H1 (cell line): ENCODE results near the gene KLF13. TPM values are rescaled to one million over a fixed set of nuclear protein-coding genes. Genes with fewer than 3 reads are reported as not detected.

ENCODE experiments used
- CTCF ChIA-PET: fragments of 300-600 bp; sonication (Branson Sonifier 250); formaldehyde crosslinking; loops from one replicate; lab custom pipeline; 2021; ENCODE audit not compliant: partially characterized antibody; lab: Charles Lee
- POLR2A ChIA-PET: fragments of 300-600 bp; sonication (Branson Sonifier 250); formaldehyde crosslinking; loops from one replicate; lab custom pipeline; 2021; ENCODE audit warnings: inconsistent platforms; ENCODE audit not compliant: partially characterized antibody; lab: Charles Lee
- DNase-seq, 2 experiments: peaks; one replicate each; pipeline versions ENCODE4 v3.0.0 to v3.0.0-alpha.2; 2010 to 2022; ENCODE audit warnings: low spot score in 2 of 2, low read depth in 1 of 2, mixed read lengths in 1 of 2
- FAIRE-seq: peaks from 2 replicates; lab custom pipeline; 2011; peaks lifted over from hg19 to GRCh38; lab: Jason Lieb, UNC
- H2AFZ ChIP-seq: 2 replicates; pipeline ENCODE4 v1.8.1; 2012; ENCODE audit warnings: low read length, inconsistent platforms
- H2AK5ac ChIP-seq: 2 replicates; pipeline ENCODE4 v1.6.1; 2013; ENCODE audit warnings: low read depth, low read length
- H2BK120ac ChIP-seq: replicated peaks from 2 replicates; pipeline ENCODE3; 2013; ENCODE audit warnings: low read depth, low read length, inconsistent platforms
- H2BK12ac ChIP-seq: 2 replicates; pipeline ENCODE4 v1.6.1; 2013; ENCODE audit warnings: low read depth, low read length
- H2BK15ac ChIP-seq: 2 replicates; pipeline ENCODE4 v1.6.1; 2013; ENCODE audit warnings: low read length
- H2BK20ac ChIP-seq: 2 replicates; pipeline ENCODE4 v1.6.1; 2013; ENCODE audit warnings: low read length
- H2BK5ac ChIP-seq: 2 replicates; pipeline ENCODE4 v1.6.1; 2013; ENCODE audit warnings: low read depth, low read length
- H3K14ac ChIP-seq: 2 replicates; pipeline ENCODE4 v1.6.1; 2013; ENCODE audit warnings: inconsistent platforms; ENCODE audit not compliant: insufficient read length
- H3K18ac ChIP-seq: 2 replicates; pipeline ENCODE4 v1.6.1; 2013; ENCODE audit warnings: low read length; ENCODE audit errors: extremely low read depth
- H3K23ac ChIP-seq: 2 replicates; pipeline ENCODE4 v1.6.1; 2013; ENCODE audit warnings: inconsistent platforms; ENCODE audit not compliant: insufficient read length
- H3K23me2 ChIP-seq: 2 replicates; pipeline ENCODE4 v1.6.1; 2013; ENCODE audit warnings: low read depth, low read length
- H3K27ac ChIP-seq: 2 replicates; pipeline ENCODE4 v1.6.1; 2011; ENCODE audit warnings: low read depth, low read length, inconsistent platforms
- H3K27me3 ChIP-seq, 4 experiments: replicated peaks in 1 of 4; 1 replicate in 1 of 4; 2 replicates in 3 of 4; pipeline versions ENCODE4 v1.6.1 to v1.8.1; 2011 to 2013; ENCODE audit warnings: low read length in 3 of 4, mild to moderate bottlenecking in 3 of 4, inconsistent platforms in 2 of 4, mixed read lengths in 2 of 4, moderate library complexity in 1 of 4; ENCODE audit not compliant: control insufficient read depth in 3 of 4, insufficient read depth in 3 of 4; ENCODE audit errors: extremely low read depth in 1 of 4
- H3K36me3 ChIP-seq, 4 experiments: 2 replicates each; pipeline versions ENCODE4 v1.6.1 to v1.8.1; 2011 to 2013; ENCODE audit warnings: mild to moderate bottlenecking in 4 of 4, low read length in 3 of 4, moderate library complexity in 2 of 4, control low read depth in 1 of 4, inconsistent platforms in 1 of 4; ENCODE audit not compliant: insufficient read depth in 4 of 4, control insufficient read depth in 2 of 4
- H3K4ac ChIP-seq: replicated peaks from 2 replicates; pipeline ENCODE3; 2013; ENCODE audit warnings: low read length, low read depth, mixed read lengths, inconsistent platforms; ENCODE audit not compliant: insufficient read length
- H3K4me1 ChIP-seq, 4 experiments: replicated peaks in 1 of 4; 1 replicate in 1 of 4; 2 replicates in 3 of 4; pipeline versions ENCODE4 v1.6.1 to v1.8.1; 2011 to 2013; ENCODE audit warnings: low read length in 3 of 4, inconsistent platforms in 2 of 4, mixed read lengths in 1 of 4; ENCODE audit not compliant: insufficient read depth in 4 of 4, control insufficient read depth in 3 of 4
- H3K4me2 ChIP-seq, 2 experiments: 2 replicates each; pipeline versions ENCODE4 v1.6.1 to v1.8.1; 2011 to 2013; ENCODE audit warnings: low read depth in 2 of 2, low read length in 2 of 2, control low read depth in 1 of 2, inconsistent platforms in 1 of 2, mild to moderate bottlenecking in 1 of 2; ENCODE audit not compliant: insufficient read depth in 1 of 2
- H3K4me3 ChIP-seq, 4 experiments: fragments of 200-600, 300-600 bp in 1 of 4; sonication (generic), shearing (Covaris generic), sonication (Bioruptor Twin) in 1 of 4; 2 replicates each; pipeline versions ENCODE4 v1.5.1 to v1.8.1; 2011 to 2016; ENCODE audit warnings: low read length in 4 of 4, low read depth in 3 of 4, control low read depth in 2 of 4, inconsistent platforms in 2 of 4, mild to moderate bottlenecking in 2 of 4, mixed read lengths in 1 of 4, moderate library complexity in 1 of 4; ENCODE audit not compliant: insufficient read depth in 2 of 4; ENCODE audit errors: extremely low read depth in 1 of 4
- H3K56ac ChIP-seq: replicated peaks from 2 replicates; pipeline ENCODE3; 2013; ENCODE audit warnings: low read depth, mild to moderate bottlenecking, mixed read lengths, low read length, inconsistent platforms; ENCODE audit not compliant: insufficient read length
- H3K79me1 ChIP-seq: 2 replicates; pipeline ENCODE4 v1.6.1; 2013; ENCODE audit warnings: low read depth, low read length, control low read depth
- H3K79me2 ChIP-seq, 2 experiments: 2 replicates each; pipeline versions ENCODE4 v1.6.1 to v1.8.1; 2012 to 2013; ENCODE audit warnings: low read length in 2 of 2, mild to moderate bottlenecking in 2 of 2, inconsistent platforms in 1 of 2; ENCODE audit not compliant: insufficient read depth in 2 of 2, control insufficient read depth in 1 of 2
- H3K9ac ChIP-seq, 4 experiments: replicated peaks in 1 of 4; 1 replicate in 1 of 4; 2 replicates in 3 of 4; pipeline versions ENCODE4 v1.6.1 to v1.8.1; 2011 to 2013; ENCODE audit warnings: low read depth in 3 of 4, low read length in 3 of 4, control low read depth in 2 of 4, mild to moderate bottlenecking in 2 of 4, moderate library complexity in 2 of 4, inconsistent platforms in 1 of 4; ENCODE audit errors: extremely low read depth in 1 of 4
- H3K9me3 ChIP-seq, 2 experiments: 2 replicates each; pipeline versions ENCODE4 v1.6.1 to v1.8.1; 2012 to 2013; ENCODE audit warnings: mild to moderate bottlenecking in 2 of 2, moderate library complexity in 2 of 2, control low read depth in 1 of 2, inconsistent platforms in 1 of 2, low read depth in 1 of 2, low read length in 1 of 2, mixed read lengths in 1 of 2; ENCODE audit not compliant: insufficient read depth in 2 of 2
- H4K20me1 ChIP-seq, 2 experiments: replicated peaks in 1 of 2; 2 replicates each; pipeline versions ENCODE3 to v1.8.1; 2011 to 2013; ENCODE audit warnings: inconsistent platforms in 2 of 2, low read length in 2 of 2, mild to moderate bottlenecking in 1 of 2; ENCODE audit not compliant: insufficient read depth in 2 of 2, control insufficient read depth in 1 of 2
- H4K5ac ChIP-seq: 2 replicates; pipeline ENCODE4 v1.6.1; 2013; ENCODE audit warnings: low read length, low read depth, mixed read lengths, inconsistent platforms; ENCODE audit not compliant: insufficient read length
- H4K8ac ChIP-seq: 2 replicates; pipeline ENCODE4 v1.8.0; 2013; ENCODE audit warnings: mild to moderate bottlenecking, moderate library complexity, low read length, inconsistent platforms; ENCODE audit not compliant: insufficient read depth; ENCODE audit errors: extremely low read depth
- H4K91ac ChIP-seq: replicated peaks from 2 replicates; pipeline ENCODE3; 2013; ENCODE audit warnings: low read length, mixed read lengths, inconsistent platforms; ENCODE audit not compliant: insufficient read length
- ATF3 ChIP-seq: IDR thresholded peaks from 2 replicates; pipeline ENCODE4 v1.6.1; 2011; ENCODE audit warnings: low read depth, mild to moderate bottlenecking, low read length; ENCODE audit not compliant: insufficient read depth
- BCL11A ChIP-seq, 2 experiments: IDR thresholded peaks; one replicate each; pipeline ENCODE4 v1.6.1; 2011; ENCODE audit warnings: low read depth in 2 of 2, low read length in 2 of 2, mild to moderate bottlenecking in 2 of 2
- CBX5 ChIP-seq: fragments of 300-800, 300-1000 bp; sonication (generic); IDR thresholded peaks from 2 replicates; pipeline ENCODE4 v1.7.1; 2016; ENCODE audit warnings: antibody characterized with exemption, low read length, low read depth
- CBX8 ChIP-seq: fragments of 300-800, 300-1000 bp; sonication (generic); IDR thresholded peaks from 2 replicates; pipeline ENCODE4 v1.7.1; 2016; ENCODE audit warnings: low read depth, low read length, borderline replicate concordance
- EGR1 ChIP-seq: IDR thresholded peaks from 2 replicates; pipeline ENCODE4 v1.6.1; 2011; ENCODE audit warnings: low read depth, low read length, borderline replicate concordance
- NANOG ChIP-seq: IDR thresholded peaks from 2 replicates; pipeline ENCODE4 v1.6.1; 2011; ENCODE audit warnings: low read length, low read depth, mild to moderate bottlenecking, inconsistent platforms; ENCODE audit not compliant: insufficient read depth, poor library complexity, severe bottlenecking
- NRF1 ChIP-seq: IDR thresholded peaks from 2 replicates; pipeline ENCODE4 v1.6.1; 2011; ENCODE audit warnings: mild to moderate bottlenecking, low read depth, low read length, improper control_type of control experiment
- RXRA ChIP-seq: IDR thresholded peaks from 2 replicates; pipeline ENCODE4 v1.6.1; 2011; ENCODE audit warnings: low read depth, mild to moderate bottlenecking, low read length, moderate library complexity; ENCODE audit not compliant: insufficient read depth
- SIN3A ChIP-seq, 2 experiments: IDR thresholded peaks in 1 of 2; conservative IDR thresholded peaks in 1 of 2; 2 replicates each; pipeline ENCODE4 v1.6.1; 2011 to 2012; ENCODE audit warnings: low read length in 2 of 2, improper control_type of control experiment in 1 of 2, low read depth in 1 of 2, mild to moderate bottlenecking in 1 of 2
- SIRT6 ChIP-seq: IDR thresholded peaks from one replicate; pipeline ENCODE4 v1.7.1; 2012; ENCODE audit warnings: low read length, inconsistent platforms
- SP2 ChIP-seq: IDR thresholded peaks from 2 replicates; pipeline ENCODE4 v1.6.1; 2012; ENCODE audit warnings: mild to moderate bottlenecking, low read length, inconsistent platforms
- TEAD4 ChIP-seq: IDR thresholded peaks from 2 replicates; pipeline ENCODE4 v1.6.1; 2012; ENCODE audit warnings: low read depth, low read length, inconsistent platforms, mixed read lengths
- ZNF274 ChIP-seq: IDR thresholded peaks from 2 replicates; pipeline ENCODE4 v1.7.0; 2012; ENCODE audit warnings: low read length, borderline replicate concordance; ENCODE audit errors: extremely low read depth
- WGBS, 2 experiments: shearing (Covaris generic) in 1 of 2; methylation state at CpG; one replicate each; pipeline versions ENCODE4 v1.1.6 to v1.1.7; 2013 to 2015; ENCODE audit warnings: low lambda C conversion rate in 2 of 2, mixed read lengths in 2 of 2, inconsistent platforms in 1 of 2, low coverage in 1 of 2, missing lambda C conversion rate in 1 of 2; ENCODE audit not compliant: insufficient replicate concordance in 2 of 2, insufficient coverage in 1 of 2, insufficient read length in 1 of 2; ENCODE audit errors: extremely low coverage in 1 of 2, missing lambda C conversion rate in 1 of 2; 5-methylcytosine and 5-hydroxymethylcytosine counted together
- polyA plus RNA-seq, 7 experiments: library from polyadenylated mRNA; depleted of rRNA in 3 of 7; stranded (reverse) in 5 of 7; unstranded in 2 of 7; fragments of >200 nt in 5 of 7; fragments of 200-250 nt in 2 of 7; gene quantifications; 1 replicate in 5 of 7; 2 replicates in 1 of 7; 4 replicates in 1 of 7; pipeline versions ENCODE4 v1.2.1 to v1.2.3, GENCODE V29; 2011 to 2013; ENCODE audit warnings: missing spikeins in 2 of 7, mixed read lengths in 2 of 7
- total RNA-seq: library from RNA; stranded (reverse); fragmentation: NEBNext Ultra II Directional; extraction: Animal tissue kit (Norgen Biotek cat#: 25700); gene quantifications from 2 replicates; pipeline ENCODE4 v1.2.1, GENCODE V29; 2021

KLF13 gene
- total and polyA plus RNA-seq, 2 of the 8 experiments (the other 6 are each of a cell fraction or from before 2014, with no cell fraction given): 18.3 to 33.4 TPM

- no peak overlapping the region for H3K9ac ChIP-seq
- H3K23ac ChIP-seq: no peak overlapping the region
- H3K27me3 ChIP-seq: no peaks in the 10 kb centered on the region
- no peak overlapping the region for H3K18ac ChIP-seq
- H3K27ac ChIP-seq: no peak overlapping the region
- H3K9me3 ChIP-seq: peaks cover 3 to 4% of the 10 kb centered on the region in 2 experiments; a peak in 1 of 4 replicates
- H3K14ac ChIP-seq: no peak overlapping the region
- no peak overlapping the region for H3K56ac ChIP-seq
- ChIA-PET POLR2A (interaction anchor here (2.8 kb wide), 1 partner anchor 11 kb away, joined by 21 read pairs; no protein-coding TSS in a partner anchor), CTCF (interaction anchor here (0.7 to 1.3 kb wide), 4 partner anchors 20 to 519 kb away, joined by 3 read pairs; no protein-coding TSS in a partner anchor)
- H3K4ac ChIP-seq: no peak overlapping the region
- H2AK5ac ChIP-seq: no peak overlapping the region
- no peaks in the 10 kb centered on the region for H4K20me1 ChIP-seq
- H3K79me2 ChIP-seq: no peaks in the 10 kb centered on the region
- no peaks in the 10 kb centered on the region for H3K79me1 ChIP-seq
- H3K4me2 ChIP-seq: no peak overlapping the region
- no peak overlapping the region for H2AFZ ChIP-seq
- 92% methylated on average over 4 of the region's 4 CpGs; no CpG with 5 or more reads in 1 of the 2 experiments for WGBS, 2 experiments
- no peaks in the 10 kb centered on the region for H3K23me2 ChIP-seq
- H4K5ac ChIP-seq: no peak overlapping the region
- no peak overlapping the region for H2BK12ac ChIP-seq
- H2BK15ac ChIP-seq: 0 out of 2 replicates have a peak overlapping the region, but pooled peaks have one; percentile 68
- no peak overlapping the region for H3K4me3 ChIP-seq
- H2BK20ac ChIP-seq: no peak overlapping the region
- peaks cover 0 to 9% (median 4%) of the 10 kb centered on the region in 4 experiments; a peak in 5 of 7 replicates for H3K4me1 ChIP-seq
- TF ChIP-seq ZNF274 (no peak), ATF3 (no peak), SIRT6 (no peak), BCL11A (IDR thresholded peaks at IDR 0.05; ENCODE audit: low read depth in 2 of 2, low read length in 2 of 2) (no peak), CBX5 (no peak), TEAD4 (no peak), NRF1 (no peak), SIN3A (conservative IDR thresholded peaks at IDR 0.05 in 1 of 2, IDR thresholded peaks at IDR 0.05 in 1 of 2; ENCODE audit: low read depth in 1 of 2, low read length in 2 of 2) (no peak), NANOG (no peak), SP2 (no peak), EGR1 (no peak), CBX8 (no peak), RXRA (no peak)
- TF ChIP-seq, all 59 proteins: peak for 0
- no peak for DNase-seq
- no peak for FAIRE-seq
- H2BK120ac ChIP-seq: no peak overlapping the region
- H2BK5ac ChIP-seq: no peak overlapping the region
- H3K36me3 ChIP-seq: no peaks in the 10 kb centered on the region
- no peak overlapping the region for H4K8ac ChIP-seq
- no peak overlapping the region for H4K91ac ChIP-seq
These were observed 8.2 kb upstream of the KLF13 start for GRCh38 chr15:31318429-31318828.
